Prostate gland (tissue), 2 donors: ENCODE results near the gene IRAK3.

Experiments used
- CTCF ChIP-seq, 4 experiments: fragments of 200-600 bp in 2 of 4; fragments of 450-650 bp in 2 of 4; sonication (generic) in 2 of 4; IDR thresholded peaks; 1 replicate in 3 of 4; 2 replicates in 1 of 4; pipeline ENCODE4 v1.5.1; 2016 to 2019; ENCODE audit warnings: antibody characterized with exemption in 4 of 4, mild to moderate bottlenecking in 2 of 4, moderate library complexity in 2 of 4
- POLR2A ChIP-seq: fragments of 450-650 bp; IDR thresholded peaks from one replicate; pipeline ENCODE4 v1.6.1; 2016; ENCODE audit warnings: antibody characterized with exemption, mild to moderate bottlenecking
- POLR2AphosphoS5 ChIP-seq: sonication (generic); formaldehyde crosslinking; IDR thresholded peaks from one replicate; pipeline ENCODE4 v1.6.1; 2017; ENCODE audit warnings: antibody characterized with exemption

GRCh38 chr12:66255737-66256136 lies 66.7 kb downstream of the IRAK3 start:
- TF ChIP-seq POLR2A (no peak), POLR2AphosphoS5 (no peak), CTCF (IDR thresholded peaks at IDR 0.05) (no peak)
